Activated CD4-positive, alpha-beta T cell treated with anti-CD3 and anti-CD28 coated beads, Interleukin-2, amount 50 U/mL, for 48 hours (primary cell): ENCODE data around the gene ACSS1.

Experiments
- DNase-seq, 2 experiments: peaks; one replicate each; pipeline ENCODE4 v3.0.0-alpha.2; 2020

The ACSS1 gene

DNA sequence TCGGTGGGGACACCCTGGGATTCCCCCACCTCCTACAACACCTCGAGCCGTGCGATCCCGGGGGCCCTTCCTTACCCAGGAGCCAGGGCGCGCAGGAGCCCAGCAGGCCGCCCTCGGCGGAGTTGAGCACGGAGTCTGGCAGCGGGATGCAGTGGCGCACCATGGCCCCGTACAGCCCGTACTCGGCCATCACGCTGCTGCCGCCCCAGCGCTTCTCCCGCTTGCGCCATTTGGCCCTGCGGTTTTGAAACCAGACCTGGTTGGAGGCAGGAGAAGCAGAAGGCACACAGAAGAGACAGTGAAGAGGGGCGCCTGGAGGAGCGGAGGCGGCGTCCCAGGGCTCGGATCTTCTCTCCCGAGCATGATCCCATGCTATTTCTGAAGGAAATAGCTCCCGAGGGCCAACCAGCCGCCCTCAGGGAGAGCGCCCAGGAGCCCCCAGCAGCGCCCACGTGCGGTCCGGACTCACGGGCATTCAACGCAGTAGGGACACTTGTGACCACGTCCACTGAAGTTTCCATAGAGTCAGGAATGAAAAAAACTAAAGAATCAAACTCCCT, 19.8 kb upstream of the ACSS1 start:
- no peak for DNase-seq

DNA sequence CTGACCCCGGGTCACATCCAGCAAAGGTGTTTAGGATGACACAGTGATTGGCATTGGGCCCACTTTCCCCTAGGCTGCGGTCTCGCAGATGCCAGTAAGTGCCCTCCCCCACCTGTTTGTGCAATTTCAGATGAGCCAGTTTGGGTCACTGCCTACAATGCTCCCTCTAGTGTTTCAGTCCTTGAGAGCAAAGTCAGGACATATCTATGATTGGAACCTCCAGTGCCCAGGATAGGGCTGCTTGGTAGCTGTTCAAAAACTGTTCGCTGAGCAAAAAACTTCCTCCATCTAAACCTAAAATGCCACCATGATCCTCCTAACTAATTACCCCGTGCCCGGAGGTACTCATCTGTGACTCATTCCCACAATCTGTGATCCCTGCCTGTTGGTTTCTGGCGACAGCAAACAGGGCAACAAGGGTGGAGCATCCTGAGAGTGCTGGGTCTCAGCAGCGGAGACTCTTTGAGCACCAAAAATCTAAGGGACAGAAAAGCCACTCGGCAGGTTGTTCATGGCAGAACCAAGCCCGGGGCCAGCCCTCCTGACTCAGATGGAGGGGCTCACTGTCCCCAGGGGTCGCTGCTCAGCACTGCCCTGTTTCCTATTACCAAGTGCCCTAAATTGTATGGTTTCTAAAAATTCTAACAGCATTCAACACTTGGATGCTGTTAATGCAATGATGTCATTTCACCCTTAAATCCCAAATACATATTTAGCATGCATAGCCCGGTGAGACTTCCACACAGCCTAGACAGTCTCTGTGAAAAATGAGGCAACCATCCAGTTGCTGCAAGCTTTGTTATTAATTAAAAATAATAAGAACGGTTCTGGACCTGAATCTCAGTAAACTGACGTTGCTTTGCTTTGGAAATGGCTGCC, 19.0 kb upstream of the ACSS1 start:
- peak in 1 of 2 experiments; percentile 20 for DNase-seq

DNA sequence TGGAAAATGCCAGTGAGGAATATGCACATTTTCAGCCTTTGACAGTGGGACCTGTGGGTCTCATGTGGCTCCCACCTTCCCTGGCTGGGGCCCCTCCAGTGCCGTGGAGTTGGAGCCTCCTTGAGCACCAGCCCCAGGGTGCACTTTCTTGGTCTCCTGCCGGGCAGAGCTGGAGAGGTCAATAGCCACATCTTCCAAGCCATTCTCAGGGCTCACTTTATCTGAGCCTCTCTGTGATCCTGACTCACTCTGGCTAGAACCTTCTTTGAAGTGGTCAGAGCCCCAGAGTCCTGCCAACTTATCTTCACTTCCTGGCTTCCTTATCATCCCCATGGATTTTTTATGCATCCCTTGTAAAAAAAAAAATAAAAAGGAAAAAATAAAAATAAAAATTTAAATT, 18.3 kb upstream of the ACSS1 start:
- no peak for DNase-seq

DNA sequence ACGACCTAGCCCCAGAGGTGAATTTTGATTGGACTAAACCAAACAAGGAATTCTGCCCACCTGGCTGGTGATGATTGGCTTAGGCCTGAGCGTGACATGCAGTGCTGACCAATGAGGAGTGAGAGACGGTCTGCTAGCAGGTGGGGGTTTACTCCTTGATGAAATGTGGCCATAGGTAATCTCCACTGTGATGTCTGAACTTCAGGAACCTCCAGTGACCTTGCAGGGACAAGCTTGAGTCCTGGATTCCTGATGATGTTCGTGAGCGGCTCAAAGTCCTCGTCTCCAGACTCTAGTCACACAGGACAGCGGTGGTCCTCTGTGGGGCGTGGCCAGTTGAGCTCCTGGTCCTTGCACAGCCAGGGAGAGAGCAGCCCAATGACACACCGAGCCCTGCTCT, 15.6 kb upstream of the ACSS1 start:
- no peak for DNase-seq

- DNase-seq = no peak
These were observed 14.4 kb upstream of the ACSS1 start for GRCh38 chr20:25072226-25072811.

DNA sequence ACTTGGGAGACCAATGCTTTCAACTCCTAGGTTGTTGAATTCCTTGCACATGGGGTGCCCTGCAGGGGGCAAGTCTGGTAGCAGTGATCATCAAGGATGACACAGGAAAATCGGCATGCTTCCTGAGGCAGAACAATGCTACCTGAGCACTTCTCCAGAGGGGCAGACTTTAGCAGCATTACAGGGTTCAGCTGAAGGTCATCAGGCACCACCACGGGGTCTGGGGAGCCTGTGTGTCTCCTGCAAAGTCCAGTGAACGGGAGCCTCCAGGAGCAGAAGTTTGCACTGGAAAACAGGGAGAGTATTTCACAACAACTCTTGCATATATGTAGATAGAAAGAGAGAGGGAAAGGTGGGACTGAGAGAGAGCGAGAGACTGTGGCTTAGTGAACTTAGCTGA, 13.8 kb upstream of the ACSS1 start:
- DNase-seq = no peak

DNA sequence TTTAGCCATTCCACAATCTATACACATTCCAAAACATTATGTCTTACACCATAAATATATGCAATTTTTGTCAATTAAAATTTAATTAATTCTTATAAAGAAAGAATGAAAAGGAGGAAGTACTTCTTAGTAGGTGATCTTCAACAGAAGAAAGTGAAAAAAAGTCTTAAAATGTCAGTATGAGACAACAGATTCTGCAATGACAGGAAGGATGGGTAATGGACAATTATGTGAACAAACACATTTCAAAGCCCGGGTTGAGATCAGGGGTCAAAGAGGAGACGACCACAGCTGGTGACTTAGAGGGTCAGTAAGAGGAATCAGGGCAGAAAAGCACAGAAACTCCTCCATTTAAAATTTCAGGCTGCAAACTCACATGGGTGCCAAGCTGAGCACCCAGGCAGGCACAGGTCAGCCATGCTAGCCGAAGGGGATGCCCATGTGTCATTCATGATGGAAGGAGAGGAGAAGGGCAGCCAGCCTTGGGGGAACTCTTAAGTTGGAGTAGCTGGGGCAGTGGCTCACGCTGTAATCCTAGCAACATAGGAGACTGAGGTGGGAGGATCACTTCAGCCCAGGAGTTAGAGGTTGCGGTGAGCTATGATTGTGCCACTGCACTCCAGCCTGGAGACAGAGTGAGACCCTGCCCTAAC, 13.0 kb upstream of the ACSS1 start:
- DNase-seq = no peak

- no peak for DNase-seq
These were observed 9.4 kb upstream of the ACSS1 start for GRCh38 chr20:25067102-25067987.

GRCh38 chr20:25066386-25066785, 8.4 kb upstream of the ACSS1 start:
- no peak for DNase-seq

GRCh38 chr20:25065625-25066338, 7.8 kb upstream of the ACSS1 start:
- DNase-seq = peak; percentile 62 to 68

- no peak for DNase-seq
These were observed 7.2 kb upstream of the ACSS1 start for GRCh38 chr20:25065072-25065624.

DNA sequence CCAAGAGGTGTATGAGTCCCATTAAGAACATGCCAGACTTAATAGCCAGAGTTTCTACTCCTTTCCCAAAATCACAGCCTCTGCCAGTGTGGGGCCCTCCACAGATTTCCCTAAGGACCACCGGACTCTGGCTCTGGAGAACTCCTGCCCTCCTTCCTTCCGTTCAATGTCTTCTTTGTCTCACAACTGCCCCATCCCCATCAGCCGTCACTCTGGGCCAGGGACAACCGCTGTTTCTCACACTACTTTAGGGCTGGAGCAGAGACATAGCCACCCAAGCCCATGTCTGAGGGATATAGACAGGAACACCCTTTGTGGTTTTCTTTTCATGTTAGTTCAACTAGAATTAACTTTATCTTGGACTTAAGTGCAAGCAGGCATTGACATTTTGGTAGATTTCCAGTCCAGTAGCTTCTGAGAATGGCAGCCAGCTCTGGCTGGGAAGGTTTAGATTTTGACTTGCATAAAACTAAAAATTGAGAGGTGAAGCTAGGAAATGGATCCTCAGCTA, 6.7 kb upstream of the ACSS1 start:
- DNase-seq = no peak

GRCh38 chr20:25063981-25064380, 6.0 kb upstream of the ACSS1 start:
- no peak for DNase-seq

- no peak for DNase-seq
These were observed 5.6 kb upstream of the ACSS1 start for GRCh38 chr20:25063546-25063945.

- no peak for DNase-seq
These were observed 4.9 kb upstream of the ACSS1 start for GRCh38 chr20:25062841-25063240.

- DNase-seq = no peak
These were observed 4.0 kb upstream of the ACSS1 start for GRCh38 chr20:25061821-25062530.

DNA sequence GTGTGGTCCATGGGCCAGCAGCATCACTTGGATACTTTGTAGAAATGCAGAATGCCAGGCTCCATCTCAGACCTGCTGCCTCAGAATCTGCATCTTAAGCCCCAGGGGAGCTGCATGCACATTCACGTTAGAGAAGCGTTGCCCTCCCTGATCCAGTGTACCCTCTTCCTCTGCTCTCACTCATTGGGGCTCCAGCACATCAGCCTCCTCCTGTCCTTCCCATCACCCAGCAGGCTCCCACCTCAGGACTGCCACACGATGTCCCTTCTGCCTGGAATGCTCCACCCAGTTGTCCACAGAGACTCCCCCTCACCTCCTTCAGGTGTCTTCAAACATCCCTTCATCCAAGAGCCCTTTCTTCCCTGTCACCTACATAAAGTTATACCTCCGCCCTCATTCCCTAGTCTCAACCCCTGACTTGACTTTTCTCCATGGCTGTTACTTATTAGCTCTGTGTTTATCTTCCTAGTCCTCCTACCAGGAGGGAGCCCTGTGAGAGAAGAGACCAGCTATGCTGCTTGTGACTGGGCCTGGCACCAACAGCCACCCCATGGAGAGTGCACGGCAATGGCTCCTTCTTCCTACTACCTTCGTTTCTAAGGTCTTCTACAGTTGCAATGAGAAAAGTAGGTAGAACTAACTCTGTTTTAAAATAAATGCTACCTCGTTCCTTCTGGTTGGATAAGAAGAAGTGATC, 3.3 kb upstream of the ACSS1 start:
- DNase-seq = no peak

- DNase-seq = no peak
These were observed 2.0 kb upstream of the ACSS1 start for GRCh38 chr20:25059866-25060465.
